Measurements from ENCODE around the gene SVEP1.

DNA sequence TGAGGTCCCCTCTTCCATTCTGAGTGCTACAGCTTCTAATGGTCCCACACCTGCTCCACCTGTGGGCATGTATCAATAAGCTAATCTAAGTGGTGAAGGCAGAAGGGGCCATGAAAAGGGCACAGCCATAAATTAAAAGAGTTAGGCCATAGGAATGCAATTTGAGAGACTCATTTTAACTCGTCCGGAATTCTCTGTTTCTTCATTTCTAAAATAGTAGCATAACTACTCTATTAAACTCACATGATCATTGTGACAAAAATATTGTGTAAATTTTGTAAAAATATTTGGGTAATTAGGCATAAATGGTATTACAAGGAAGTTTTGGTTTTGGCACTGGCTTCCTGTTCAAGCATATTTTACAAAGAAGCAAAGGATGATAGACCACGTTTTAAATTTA lies 138.7 kb downstream of the SVEP1 start:
- TF ChIP-seq, protein P1, sequence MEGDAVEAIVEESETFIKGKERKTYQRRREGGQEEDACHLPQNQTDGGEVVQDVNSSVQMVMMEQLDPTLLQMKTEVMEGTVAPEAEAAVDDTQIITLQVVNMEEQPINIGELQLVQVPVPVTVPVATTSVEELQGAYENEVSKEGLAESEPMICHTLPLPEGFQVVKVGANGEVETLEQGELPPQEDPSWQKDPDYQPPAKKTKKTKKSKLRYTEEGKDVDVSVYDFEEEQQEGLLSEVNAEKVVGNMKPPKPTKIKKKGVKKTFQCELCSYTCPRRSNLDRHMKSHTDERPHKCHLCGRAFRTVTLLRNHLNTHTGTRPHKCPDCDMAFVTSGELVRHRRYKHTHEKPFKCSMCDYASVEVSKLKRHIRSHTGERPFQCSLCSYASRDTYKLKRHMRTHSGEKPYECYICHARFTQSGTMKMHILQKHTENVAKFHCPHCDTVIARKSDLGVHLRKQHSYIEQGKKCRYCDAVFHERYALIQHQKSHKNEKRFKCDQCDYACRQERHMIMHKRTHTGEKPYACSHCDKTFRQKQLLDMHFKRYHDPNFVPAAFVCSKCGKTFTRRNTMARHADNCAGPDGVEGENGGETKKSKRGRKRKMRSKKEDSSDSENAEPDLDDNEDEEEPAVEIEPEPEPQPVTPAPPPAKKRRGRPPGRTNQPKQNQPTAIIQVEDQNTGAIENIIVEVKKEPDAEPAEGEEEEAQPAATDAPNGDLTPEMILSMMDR (IDR thresholded peaks at IDR 0.05 in 8 of 11, conservative IDR thresholded peaks at IDR 0.05 in 3 of 11) = no peak
- TF ChIP-seq POLR2A (IDR thresholded peaks at IDR 0.05) = no peak
- TF ChIP-seq POLR2AphosphoS5 (IDR thresholded peaks at IDR 0.05) = no peak
